HCT116 (cell line): Measurements from ENCODE around the gene HAPLN2. TPM values are rescaled to one million over a fixed set of nuclear protein-coding genes. Genes with fewer than 3 reads are reported as not detected.

Experiments
- ATAC-seq: fragments of 200-7000 bp; cut with Tn5 transposase; 2 replicates; pipeline ENCODE4 v1.9.1; 2020; ENCODE audit warnings: mild to moderate bottlenecking, moderate library complexity
- BruUV-seq: library from RNA; stranded (reverse); fragments of 400-500 nt; replicated peaks from 2 replicates; lab custom pipeline; 2021; lab: Mats Ljungman, UMichigan
- CTCF ChIA-PET: fragments of 300-600 bp; sonication (Branson Sonifier 250); formaldehyde crosslinking; loops from one replicate; lab custom pipeline; 2021; ENCODE audit warnings: antibody characterized with exemption; lab: Charles Lee
- POLR2A ChIA-PET: fragments of 300-600, 350-600 bp; sonication (Branson Sonifier 250); formaldehyde crosslinking; loops from one replicate; lab custom pipeline; 2021; ENCODE audit warnings: antibody characterized with exemption; lab: Charles Lee
- RAD21 ChIA-PET, 2 experiments: fragments of 300-600 bp; sonication (Branson Sonifier 250); formaldehyde crosslinking; loops; one replicate each; lab custom pipeline; 2023; ENCODE audit warnings: low total read pairs in 2 of 2; ENCODE audit not compliant: uncharacterized antibody in 2 of 2, unreplicated experiment in 2 of 2, low non-redundant PET in 1 of 2; lab: Charles Lee
- DNase-seq: peaks from one replicate; pipeline ENCODE4 v3.0.0-alpha.2; 2010; ENCODE audit warnings: low read depth, low spot score
- H2AFZ ChIP-seq: fragments of 200-600 bp; shearing (Covaris generic), sonication (generic); 2 replicates; pipeline ENCODE4 v1.6.1; 2017; ENCODE audit warnings: low read depth, mixed run types, mixed read lengths, antibody characterized with exemption, low read length; ENCODE audit not compliant: poor library complexity, severe bottlenecking
- H3K27ac ChIP-seq: 2 replicates; pipeline ENCODE4 v1.5.1; 2012; ENCODE audit warnings: low read depth, low read length
- H3K27me3 ChIP-seq: fragments of 200-600 bp; sonication (generic); 2 replicates; pipeline ENCODE4 v1.6.1; 2016; ENCODE audit warnings: mixed run types, low read length, mixed read lengths; ENCODE audit not compliant: insufficient read depth
- H3K36me3 ChIP-seq, 2 experiments: fragments of 200-500 bp in 1 of 2; fragments of 200-600 bp in 1 of 2; sonication (Bioruptor generic) in 1 of 2; sonication (generic) in 1 of 2; 2 replicates each; pipeline versions ENCODE4 v1.5.1 to v1.6.1; 2014 to 2016; ENCODE audit warnings: low read length in 2 of 2, inconsistent platforms in 1 of 2, mixed read lengths in 1 of 2, mixed run types in 1 of 2; ENCODE audit not compliant: insufficient read depth in 2 of 2, control insufficient read depth in 1 of 2
- H3K4me1 ChIP-seq, 2 experiments: fragments of 200-600 bp in 1 of 2; sonication (generic) in 1 of 2; 2 replicates each; pipeline versions ENCODE4 v1.5.1 to v1.6.1; 2012 to 2017; ENCODE audit warnings: low read length in 2 of 2, inconsistent platforms in 1 of 2, mild to moderate bottlenecking in 1 of 2, mixed read lengths in 1 of 2, mixed run types in 1 of 2, moderate library complexity in 1 of 2; ENCODE audit not compliant: insufficient read depth in 2 of 2, control insufficient read depth in 1 of 2
- H3K4me2 ChIP-seq: fragments of 200-600 bp; sonication (generic); 2 replicates; pipeline ENCODE4 v1.6.1; 2017; ENCODE audit warnings: mixed run types, low read length, mixed read lengths
- H3K4me3 ChIP-seq, 2 experiments: fragments of 200-600 bp in 1 of 2; sonication (generic) in 1 of 2; replicated peaks in 1 of 2; 2 replicates each; pipeline ENCODE4 v1.5.1; 2011 to 2016; ENCODE audit warnings: low read length in 2 of 2, control low read depth in 1 of 2, low read depth in 1 of 2, mild to moderate bottlenecking in 1 of 2, mixed read lengths in 1 of 2, mixed run types in 1 of 2
- H3K79me2 ChIP-seq: fragments of 200-600 bp; sonication (generic); 2 replicates; pipeline ENCODE4 v1.6.1; 2017; ENCODE audit warnings: mild to moderate bottlenecking, mixed run types, low read length, moderate library complexity, mixed read lengths; ENCODE audit not compliant: insufficient read depth
- H3K9ac ChIP-seq: fragments of 200-600 bp; sonication (generic); 2 replicates; pipeline ENCODE4 v1.6.1; 2016; ENCODE audit warnings: low read length, mixed read lengths
- H3K9me2 ChIP-seq: fragments of 200-600 bp; sonication (generic), shearing (Covaris generic); 2 replicates; pipeline ENCODE4 v1.6.1; 2017; ENCODE audit warnings: mixed run types, mild to moderate bottlenecking, moderate library complexity; ENCODE audit not compliant: insufficient read depth
- H3K9me3 ChIP-seq, 2 experiments: fragments of 200-500 bp in 1 of 2; fragments of 200-600 bp in 1 of 2; sonication (Bioruptor generic) in 1 of 2; sonication (generic) in 1 of 2; 2 replicates each; pipeline ENCODE4 v1.6.1; 2014 to 2017; ENCODE audit warnings: low read length in 2 of 2, mixed read lengths in 2 of 2, inconsistent platforms in 1 of 2, low read depth in 1 of 2, mild to moderate bottlenecking in 1 of 2, mixed run types in 1 of 2, moderate library complexity in 1 of 2; ENCODE audit not compliant: control insufficient read depth in 1 of 2, insufficient read depth in 1 of 2
- H4K20me1 ChIP-seq: fragments of 200-600 bp; sonication (generic), shearing (Covaris generic); 2 replicates; pipeline ENCODE4 v1.6.1; 2017; ENCODE audit warnings: mixed run types, mild to moderate bottlenecking, moderate library complexity; ENCODE audit not compliant: insufficient read depth
- ATF3 ChIP-seq: IDR thresholded peaks from 2 replicates; pipeline ENCODE4 v1.6.1; 2012
- CBX3 ChIP-seq: IDR thresholded peaks from 2 replicates; pipeline ENCODE4 v1.6.1; 2012; ENCODE audit warnings: low read depth
- CEBPB ChIP-seq: IDR thresholded peaks from 2 replicates; pipeline ENCODE4 v1.6.1; 2012; ENCODE audit warnings: low read depth
- CTCF ChIP-seq, 3 experiments: fragments of 200-600 bp in 1 of 3; sonication (generic) in 1 of 3; IDR thresholded peaks in 2 of 3; conservative IDR thresholded peaks in 1 of 3; 2 replicates each; pipeline ENCODE4 v1.5.1; 2012 to 2017; ENCODE audit warnings: low read depth in 2 of 3, low read length in 2 of 3, antibody characterized with exemption in 1 of 3, borderline replicate concordance in 1 of 3, control low read depth in 1 of 3, mild to moderate bottlenecking in 1 of 3, mixed read lengths in 1 of 3, mixed run types in 1 of 3, moderate library complexity in 1 of 3; ENCODE audit not compliant: insufficient read depth in 1 of 3
- EZH2 ChIP-seq: fragments of 200-600 bp; sonication (generic); IDR thresholded peaks from 2 replicates; pipeline ENCODE4 v1.6.1; 2017; ENCODE audit warnings: antibody characterized with exemption, mixed run types
- EZH2phosphoT487 ChIP-seq: fragments of 200-600 bp; IDR thresholded peaks from 2 replicates; pipeline ENCODE4 v1.6.1; 2018; ENCODE audit warnings: antibody characterized with exemption, borderline replicate concordance
- SIN3A ChIP-seq: IDR thresholded peaks from 2 replicates; pipeline ENCODE4 v1.6.1; 2012; ENCODE audit warnings: low read depth
- SP1 ChIP-seq: IDR thresholded peaks from 2 replicates; pipeline ENCODE4 v1.6.1; 2012; ENCODE audit warnings: low read depth
- SRF ChIP-seq: IDR thresholded peaks from 2 replicates; pipeline ENCODE4 v1.6.1; 2012; ENCODE audit warnings: low read depth
- ZFX ChIP-seq: fragments of 450-650 bp; IDR thresholded peaks from 2 replicates; pipeline ENCODE4 v1.6.1; 2017
- intact Hi-C: fragments of 100-400 bp; cut with micrococcal nuclease; formaldehyde crosslinking; loops from 2 replicates; pipeline ENCODE4 v1.10.0; 2022
- total RNA-seq: library from RNA; stranded (reverse); gene quantifications from one replicate; pipeline ENCODE4 v1.2.1, GENCODE V29; 2021; ENCODE audit not compliant: unreplicated experiment
- TF ChIP-seq, protein P1 (sequence below): IDR thresholded peaks from 2 replicates; pipeline ENCODE4 v1.6.1; 2012; ENCODE audit warnings: low read depth

The HAPLN2 gene
- total RNA-seq, 1 experiment from 2014 or later, result 0.54 TPM

GRCh38 chr1:156571261-156571852, 47.9 kb upstream of the HAPLN2 start:
- Histone ChIP-seq H3K27me3 (no peaks in the 10 kb centered on the region), H3K9ac (peak overlapping the region; percentile 81), H3K9me2 (no peaks in the 10 kb centered on the region), H3K9me3 (no peaks in the 10 kb centered on the region), H2AFZ (no peak overlapping the region), H3K4me3 (peak overlapping the region; percentile 80 to 96), H3K79me2 (peaks cover 26% of the 10 kb centered on the region), H3K4me1 (peaks cover 9 to 14% of the 10 kb centered on the region in 2 experiments), H3K27ac (peak overlapping the region; percentile 31; the same call in 1 of the 2 replicates), H3K4me2 (peak overlapping the region; percentile 99), H4K20me1 (no peaks in the 10 kb centered on the region), H3K36me3 (peaks cover 0 to 4% of the 10 kb centered on the region in 2 experiments; a peak in 1 of 4 replicates)
- intact Hi-C loops, result no loop called here
- ATAC-seq (peak; percentile 26; the same call in 1 of the 2 replicates), DNase-seq (no peak)
- ChIA-PET RAD21 (no interaction called here), POLR2A (no interaction called here), CTCF (no interaction called here)
- BruUV-seq, result no TSS peak
- TF ChIP-seq CTCF (IDR thresholded peaks at IDR 0.05 in 2 of 3, conservative IDR thresholded peaks at IDR 0.05 in 1 of 3; ENCODE audit: borderline replicate concordance in 1 of 3, insufficient read depth in 1 of 3, low read depth in 2 of 3, low read length in 2 of 3) (no peak), SP1 (0 out of 2 replicates have a peak, but pooled peaks have one; percentile 12), SIN3A (peak; percentile 45; the same call in 1 of the 2 replicates)

GRCh38 chr1:156571919-156572662, 47.1 kb upstream of the HAPLN2 start, which contains the start of gene IQGAP3:
IQGAP3 (minus strand) TSS chr1:156572565; CDS start chr1:156572529, 36 bp downstream.
- Histone ChIP-seq H3K9me2 (no peaks in the 10 kb centered on the region), H2AFZ (peak within 1 kb of the TSS; percentile 35), H4K20me1 (no peaks in the 10 kb centered on the region), H3K27ac (peak within 1 kb of the TSS; percentile 31), H3K9me3 (no peaks in the 10 kb centered on the region), H3K79me2 (peaks cover 26% of the 10 kb centered on the region), H3K27me3 (no peaks in the 10 kb centered on the region), H3K36me3 (peaks cover 0 to 4% of the 10 kb centered on the region in 2 experiments; a peak in 1 of 4 replicates), H3K4me2 (peak within 1 kb of the TSS; percentile 99), H3K4me3 (peak within 1 kb of the TSS; percentile 80 to 96), H3K9ac (peak within 1 kb of the TSS; percentile 81), H3K4me1 (peaks cover 9 to 14% of the 10 kb centered on the region in 2 experiments)
- CTCF ChIA-PET, result no interaction called here
- RAD21 ChIA-PET, result no interaction called here
- BruUV-seq, result TSS peak; percentile 84
- intact Hi-C loops, result no loop called here
- POLR2A ChIA-PET, result no interaction called here
- peak; percentile 56 for DNase-seq
- peak; percentile 99 for ATAC-seq
- TF ChIP-seq EZH2phosphoT487, result no peak
- TF ChIP-seq ZFX, result peak; percentile 31; the same call in 1 of the 2 replicates
- TF ChIP-seq, protein P1, sequence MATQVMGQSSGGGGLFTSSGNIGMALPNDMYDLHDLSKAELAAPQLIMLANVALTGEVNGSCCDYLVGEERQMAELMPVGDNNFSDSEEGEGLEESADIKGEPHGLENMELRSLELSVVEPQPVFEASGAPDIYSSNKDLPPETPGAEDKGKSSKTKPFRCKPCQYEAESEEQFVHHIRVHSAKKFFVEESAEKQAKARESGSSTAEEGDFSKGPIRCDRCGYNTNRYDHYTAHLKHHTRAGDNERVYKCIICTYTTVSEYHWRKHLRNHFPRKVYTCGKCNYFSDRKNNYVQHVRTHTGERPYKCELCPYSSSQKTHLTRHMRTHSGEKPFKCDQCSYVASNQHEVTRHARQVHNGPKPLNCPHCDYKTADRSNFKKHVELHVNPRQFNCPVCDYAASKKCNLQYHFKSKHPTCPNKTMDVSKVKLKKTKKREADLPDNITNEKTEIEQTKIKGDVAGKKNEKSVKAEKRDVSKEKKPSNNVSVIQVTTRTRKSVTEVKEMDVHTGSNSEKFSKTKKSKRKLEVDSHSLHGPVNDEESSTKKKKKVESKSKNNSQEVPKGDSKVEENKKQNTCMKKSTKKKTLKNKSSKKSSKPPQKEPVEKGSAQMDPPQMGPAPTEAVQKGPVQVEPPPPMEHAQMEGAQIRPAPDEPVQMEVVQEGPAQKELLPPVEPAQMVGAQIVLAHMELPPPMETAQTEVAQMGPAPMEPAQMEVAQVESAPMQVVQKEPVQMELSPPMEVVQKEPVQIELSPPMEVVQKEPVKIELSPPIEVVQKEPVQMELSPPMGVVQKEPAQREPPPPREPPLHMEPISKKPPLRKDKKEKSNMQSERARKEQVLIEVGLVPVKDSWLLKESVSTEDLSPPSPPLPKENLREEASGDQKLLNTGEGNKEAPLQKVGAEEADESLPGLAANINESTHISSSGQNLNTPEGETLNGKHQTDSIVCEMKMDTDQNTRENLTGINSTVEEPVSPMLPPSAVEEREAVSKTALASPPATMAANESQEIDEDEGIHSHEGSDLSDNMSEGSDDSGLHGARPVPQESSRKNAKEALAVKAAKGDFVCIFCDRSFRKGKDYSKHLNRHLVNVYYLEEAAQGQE, result no peak
- TF ChIP-seq CEBPB, result no peak
- TF ChIP-seq EZH2, result no peak
- no peak for TF ChIP-seq SRF
- TF ChIP-seq ATF3, result no peak
- no peak for TF ChIP-seq CBX3
